HepG2 (cell line): ENCODE measurements around the gene NRG3. TPM values are rescaled to one million over a fixed set of nuclear protein-coding genes. Genes with fewer than 3 reads are reported as not detected.

Experiments used
- ATAC-seq: fragments of 200-7000 bp; cut with Tn5 transposase; 3 replicates; pipeline ENCODE4 v1.9.1; 2020; ENCODE audit warnings: mild to moderate bottlenecking, moderate library complexity
- BruUV-seq: library from RNA; stranded (reverse); fragments of 400-500 nt; replicated peaks from 2 replicates; lab custom pipeline; 2021; lab: Mats Ljungman, UMichigan
- CTCF ChIA-PET: fragments of 300-600 bp; formaldehyde crosslinking; extraction: SDS; loops from one replicate; lab custom pipeline; 2021; ENCODE audit warnings: low total read pairs, inconsistent platforms, low intra/inter-chr PET ratio; lab: Yijun Ruan, JAX
- POLR2A ChIA-PET: fragments of 350-600 bp; sonication (Branson Sonifier 250); formaldehyde crosslinking; loops from one replicate; lab custom pipeline; 2020; ENCODE audit warnings: antibody characterized with exemption, inconsistent platforms; lab: Yijun Ruan, JAX
- DNase-seq: peaks from one replicate; pipeline ENCODE4 v3.0.0-alpha.2; 2015; ENCODE audit warnings: low spot score
- FAIRE-seq: peaks from 3 replicates; lab custom pipeline; 2011; peaks lifted over from hg19 to GRCh38; lab: Jason Lieb, UNC
- H2AFZ ChIP-seq: one replicate; pipeline ENCODE4 v1.6.1; 2011; ENCODE audit warnings: low read length, inconsistent platforms
- H3K27ac ChIP-seq: fragments of 300-600 bp; 3 replicates; pipeline ENCODE4 v1.8.0; 2011; ENCODE audit warnings: mixed run types, mild to moderate bottlenecking, mixed read lengths, low read length, inconsistent platforms; ENCODE audit not compliant: insufficient read depth; ENCODE audit errors: extremely low read length
- H3K27me3 ChIP-seq, 2 experiments: fragments of 200-600 bp in 1 of 2; 2 replicates in 1 of 2; 3 replicates in 1 of 2; pipeline versions ENCODE4 v1.6.0 to v1.8.0; 2011; ENCODE audit warnings: low read length in 2 of 2, mild to moderate bottlenecking in 2 of 2, moderate library complexity in 2 of 2, inconsistent platforms in 1 of 2; ENCODE audit not compliant: insufficient read depth in 2 of 2, control insufficient read depth in 1 of 2
- H3K36me3 ChIP-seq, 2 experiments: fragments of 200-600 bp in 1 of 2; replicated peaks in 1 of 2; 2 replicates in 1 of 2; 3 replicates in 1 of 2; pipeline versions ENCODE4 v1.5.1 to v1.8.0; 2011; ENCODE audit warnings: low read length in 2 of 2, inconsistent platforms in 1 of 2; ENCODE audit not compliant: insufficient read depth in 2 of 2, control insufficient read depth in 1 of 2
- H3K4me1 ChIP-seq: 2 replicates; pipeline ENCODE4 v1.5.1; 2012; ENCODE audit warnings: low read length, inconsistent platforms; ENCODE audit not compliant: insufficient read depth
- H3K4me2 ChIP-seq: 2 replicates; pipeline ENCODE4 v1.6.0; 2011; ENCODE audit warnings: low read depth, low read length, inconsistent platforms
- H3K4me3 ChIP-seq, 3 experiments: fragments of 200-600 bp in 1 of 3; sonication (generic), shearing (Covaris generic) in 1 of 3; replicated peaks in 1 of 3; 2 replicates each; pipeline ENCODE4 v1.5.1; 2011 to 2016; ENCODE audit warnings: low read length in 3 of 3, inconsistent platforms in 2 of 3, low read depth in 2 of 3, mild to moderate bottlenecking in 2 of 3, control low read depth in 1 of 3, mixed read lengths in 1 of 3; ENCODE audit not compliant: insufficient read depth in 1 of 3
- H3K79me2 ChIP-seq: one replicate; pipeline ENCODE4 v1.6.1; 2011; ENCODE audit warnings: low read length, inconsistent platforms; ENCODE audit not compliant: insufficient read depth
- H3K9ac ChIP-seq: 2 replicates; pipeline ENCODE4 v1.6.0; 2011; ENCODE audit warnings: mild to moderate bottlenecking, low read depth, low read length, inconsistent platforms; ENCODE audit not compliant: insufficient read depth
- H3K9me3 ChIP-seq: 2 replicates; pipeline ENCODE4 v1.5.1; 2012; ENCODE audit warnings: mild to moderate bottlenecking, low read length
- H4K20me1 ChIP-seq: 2 replicates; pipeline ENCODE4 v1.6.0; 2011; ENCODE audit warnings: inconsistent platforms, mild to moderate bottlenecking, low read length, moderate library complexity; ENCODE audit not compliant: insufficient read depth
- FOSL2 ChIP-seq: sonication (generic); formaldehyde crosslinking; IDR thresholded peaks from 2 replicates; pipeline ENCODE4 v1.4.0; 2020; ENCODE audit warnings: missing genetic modification reagents
- WGBS: methylation state at CpG from one replicate; pipeline ENCODE4 v1.1.6; 2017; ENCODE audit warnings: low lambda C conversion rate; 5-methylcytosine and 5-hydroxymethylcytosine counted together
- in situ Hi-C: cut with HindIII; loops from 2 replicates; pipeline ENCODE4 v1.10.0; 2017; ENCODE audit warnings: low pct_unique_long_range_greater_than_20kb; ENCODE audit not compliant: extremely low pct_ligation_motif_present
- intact Hi-C: fragments of 100-400 bp; cut with micrococcal nuclease; formaldehyde crosslinking; loops from one replicate; pipeline ENCODE4 v1.10.0; 2022; ENCODE audit not compliant: unreplicated experiment
- polyA plus RNA-seq, 8 experiments: library from polyadenylated mRNA; depleted of rRNA in 3 of 8; stranded (reverse) in 7 of 8; unstranded in 1 of 8; fragments of >200 nt; fragmentation: Illumina TruSeq in 4 of 8; extraction: Trizol in 4 of 8; gene quantifications; 2 replicates each; pipeline versions ENCODE4 v1.2.1 to v1.2.3, GENCODE V29; 2011 to 2016; ENCODE audit warnings: low read depth in 4 of 8, missing spikeins in 1 of 8, mixed read lengths in 1 of 8; ENCODE audit not compliant: insufficient read depth in 1 of 8
- total RNA-seq, 5 experiments: library from RNA; depleted of rRNA; stranded (reverse); fragments of >200 nt; fragmentation: Illumina TruSeq; extraction: Trizol; gene quantifications; 2 replicates each; pipeline ENCODE4 v1.2.3, GENCODE V29; 2016; ENCODE audit warnings: low read depth in 1 of 5
- TF ChIP-seq, protein P1 (sequence below): sonication (generic); formaldehyde crosslinking; IDR thresholded peaks from 2 replicates; pipeline ENCODE4 v1.4.0; 2020; ENCODE audit warnings: missing genetic modification reagents, borderline replicate concordance

Gene NRG3
- total and polyA plus RNA-seq, 2 of the 13 experiments (the other 11 are each of a cell fraction or from before 2014, with no cell fraction given): not detected

DNA sequence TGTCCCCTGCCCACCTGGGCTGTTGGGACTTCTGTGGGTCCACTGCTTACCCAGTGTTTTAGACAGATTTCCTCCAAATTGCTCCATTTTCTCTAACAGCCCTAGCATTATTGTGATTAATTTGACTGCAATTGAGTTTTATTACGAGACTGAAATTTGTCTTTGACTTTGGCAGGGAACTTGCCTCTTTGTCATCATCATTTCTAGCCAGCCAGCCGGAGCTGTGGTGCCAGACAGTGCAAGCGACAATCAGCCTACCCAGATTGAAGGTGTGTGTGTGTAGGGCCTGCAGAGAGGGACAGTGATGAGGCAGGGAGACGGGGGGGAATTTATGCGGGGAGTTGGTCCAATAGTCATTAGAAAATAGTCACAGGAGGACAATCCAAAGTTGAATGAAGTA, 743.0 kb downstream of the NRG3 start:
- no peak overlapping the region for H3K9ac ChIP-seq
- ChIA-PET POLR2A (no interaction called here), CTCF (no interaction called here)
- no peaks in the 10 kb centered on the region for H4K20me1 ChIP-seq
- H3K27me3 ChIP-seq: no peaks in the 10 kb centered on the region; a peak in 1 of 5 replicates
- FAIRE-seq (no peak), ATAC-seq (no peak), DNase-seq (no peak)
- in situ Hi-C loops (no loop called here), intact Hi-C loops (no loop called here)
- no peak overlapping the region for H2AFZ ChIP-seq
- H3K27ac ChIP-seq: no peak overlapping the region
- no peaks in the 10 kb centered on the region for H3K36me3 ChIP-seq
- no peak overlapping the region for H3K4me3 ChIP-seq
- no peaks in the 10 kb centered on the region for H3K4me1 ChIP-seq
- no peak overlapping the region for H3K4me2 ChIP-seq
- whole genome bisulfite sequencing: 6% methylated on average over 5 of the region's 5 CpGs
- no peaks in the 10 kb centered on the region for H3K79me2 ChIP-seq
- no peak for TF ChIP-seq FOSL2 (CRISPR knock-in tag)
- BruUV-seq: no TSS peak
- H3K9me3 ChIP-seq: peaks cover 83% of the 10 kb centered on the region

DNA sequence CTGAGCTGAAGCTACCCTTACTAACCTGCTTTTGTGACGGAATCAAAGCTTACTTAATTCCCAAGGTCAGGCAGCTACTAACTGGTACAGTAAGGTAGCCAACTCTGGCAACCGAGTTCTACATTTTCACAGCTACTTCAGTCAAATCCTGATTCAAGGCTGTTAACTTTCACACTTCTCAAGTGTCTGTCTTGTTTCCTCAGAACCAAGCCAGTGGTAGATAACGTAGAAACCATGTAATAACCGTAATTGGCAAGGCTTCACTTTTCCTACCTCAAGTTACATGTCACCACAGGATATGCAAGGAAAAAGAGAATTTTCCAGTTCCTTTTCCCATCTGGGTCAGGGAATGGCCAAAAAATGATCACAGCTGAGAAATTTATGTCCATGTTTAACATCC, 746.7 kb downstream of the NRG3 start:
- Histone ChIP-seq H3K27ac (no peak overlapping the region), H3K4me2 (no peak overlapping the region), H3K9me3 (peaks cover 85% of the 10 kb centered on the region), H3K4me1 (no peaks in the 10 kb centered on the region), H3K27me3 (no peaks in the 10 kb centered on the region; a peak in 1 of 5 replicates), H3K36me3 (no peaks in the 10 kb centered on the region), H4K20me1 (no peaks in the 10 kb centered on the region), H3K4me3 (no peak overlapping the region), H3K79me2 (no peaks in the 10 kb centered on the region), H3K9ac (no peak overlapping the region), H2AFZ (no peak overlapping the region)
- TF ChIP-seq, protein P1, sequence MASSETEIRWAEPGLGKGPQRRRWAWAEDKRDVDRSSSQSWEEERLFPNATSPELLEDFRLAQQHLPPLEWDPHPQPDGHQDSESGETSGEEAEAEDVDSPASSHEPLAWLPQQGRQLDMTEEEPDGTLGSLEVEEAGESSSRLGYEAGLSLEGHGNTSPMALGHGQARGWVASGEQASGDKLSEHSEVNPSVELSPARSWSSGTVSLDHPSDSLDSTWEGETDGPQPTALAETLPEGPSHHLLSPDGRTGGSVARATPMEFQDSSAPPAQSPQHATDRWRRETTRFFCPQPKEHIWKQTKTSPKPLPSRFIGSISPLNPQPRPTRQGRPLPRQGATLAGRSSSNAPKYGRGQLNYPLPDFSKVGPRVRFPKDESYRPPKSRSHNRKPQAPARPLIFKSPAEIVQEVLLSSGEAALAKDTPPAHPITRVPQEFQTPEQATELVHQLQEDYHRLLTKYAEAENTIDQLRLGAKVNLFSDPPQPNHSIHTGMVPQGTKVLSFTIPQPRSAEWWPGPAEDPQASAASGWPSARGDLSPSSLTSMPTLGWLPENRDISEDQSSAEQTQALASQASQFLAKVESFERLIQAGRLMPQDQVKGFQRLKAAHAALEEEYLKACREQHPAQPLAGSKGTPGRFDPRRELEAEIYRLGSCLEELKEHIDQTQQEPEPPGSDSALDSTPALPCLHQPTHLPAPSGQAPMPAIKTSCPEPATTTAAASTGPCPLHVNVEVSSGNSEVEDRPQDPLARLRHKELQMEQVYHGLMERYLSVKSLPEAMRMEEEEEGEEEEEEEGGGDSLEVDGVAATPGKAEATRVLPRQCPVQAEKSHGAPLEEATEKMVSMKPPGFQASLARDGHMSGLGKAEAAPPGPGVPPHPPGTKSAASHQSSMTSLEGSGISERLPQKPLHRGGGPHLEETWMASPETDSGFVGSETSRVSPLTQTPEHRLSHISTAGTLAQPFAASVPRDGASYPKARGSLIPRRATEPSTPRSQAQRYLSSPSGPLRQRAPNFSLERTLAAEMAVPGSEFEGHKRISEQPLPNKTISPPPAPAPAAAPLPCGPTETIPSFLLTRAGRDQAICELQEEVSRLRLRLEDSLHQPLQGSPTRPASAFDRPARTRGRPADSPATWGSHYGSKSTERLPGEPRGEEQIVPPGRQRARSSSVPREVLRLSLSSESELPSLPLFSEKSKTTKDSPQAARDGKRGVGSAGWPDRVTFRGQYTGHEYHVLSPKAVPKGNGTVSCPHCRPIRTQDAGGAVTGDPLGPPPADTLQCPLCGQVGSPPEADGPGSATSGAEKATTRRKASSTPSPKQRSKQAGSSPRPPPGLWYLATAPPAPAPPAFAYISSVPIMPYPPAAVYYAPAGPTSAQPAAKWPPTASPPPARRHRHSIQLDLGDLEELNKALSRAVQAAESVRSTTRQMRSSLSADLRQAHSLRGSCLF (CRISPR knock-in tag): no peak
- POLR2A ChIA-PET: no interaction called here
- ATAC-seq: no peak
- FAIRE-seq: no peak
- no TSS peak for BruUV-seq
- 37% methylated on average over 4 of the region's 4 CpGs for WGBS
- DNase-seq: no peak
- in situ Hi-C loops (no loop called here), intact Hi-C loops (no loop called here)
- CTCF ChIA-PET: no interaction called here
